Measurements from ENCODE around the gene ZEB2.

Gene ZEB2

DNA sequence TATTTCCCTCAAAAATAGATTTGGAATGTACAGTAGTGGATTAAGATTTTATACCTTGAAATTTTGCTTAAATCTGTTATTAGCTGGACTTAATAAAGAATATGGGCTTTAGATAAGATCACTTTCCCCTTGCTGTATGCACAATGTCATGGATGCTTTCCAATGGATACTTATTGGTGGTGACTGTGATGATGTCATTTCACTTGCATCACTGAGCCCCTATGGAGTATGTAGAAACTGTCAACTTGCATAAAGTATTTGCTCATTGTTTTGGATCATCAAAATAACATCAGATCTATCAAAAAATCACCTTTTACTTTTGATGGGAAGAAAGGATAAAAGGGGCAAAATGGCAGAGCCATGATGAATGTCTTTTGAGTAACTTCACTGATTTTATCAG is 112.7 kb downstream of the ZEB2 start:
- Histone ChIP-seq H3K27ac (ENCODE audit: low read depth, low read length, poor library complexity, severe bottlenecking) (no peak overlapping the region), H2AFZ (ENCODE audit: low read length) (no peak overlapping the region), H3K9ac (ENCODE audit: low read length) (no peak overlapping the region), H3K79me2 (ENCODE audit: insufficient read depth, low read length) (no peaks in the 10 kb centered on the region), H3K27me3 (ENCODE audit: insufficient read depth, low read length) (no peaks in the 10 kb centered on the region), H3K9me3 (ENCODE audit: low read length) (no peaks in the 10 kb centered on the region), H3K9me2 (ENCODE audit: low read depth, low read length) (no peaks in the 10 kb centered on the region), H4K20me1 (ENCODE audit: insufficient read depth, low read length) (no peaks in the 10 kb centered on the region), H3K4me1 (ENCODE audit: insufficient read depth, low read length, severe bottlenecking) (peaks cover 25% of the 10 kb centered on the region), H3K4me2 (ENCODE audit: low read length) (no peak overlapping the region), H3F3A (ENCODE audit: insufficient read depth, low read length) (no peaks in the 10 kb centered on the region), H3K4me3 (ENCODE audit: low read depth, low read length, poor library complexity, severe bottlenecking) (no peak overlapping the region), H3K36me3 (ENCODE audit: insufficient read depth, low read length) (peaks cover 48% of the 10 kb centered on the region)
- TF ChIP-seq, protein P1, sequence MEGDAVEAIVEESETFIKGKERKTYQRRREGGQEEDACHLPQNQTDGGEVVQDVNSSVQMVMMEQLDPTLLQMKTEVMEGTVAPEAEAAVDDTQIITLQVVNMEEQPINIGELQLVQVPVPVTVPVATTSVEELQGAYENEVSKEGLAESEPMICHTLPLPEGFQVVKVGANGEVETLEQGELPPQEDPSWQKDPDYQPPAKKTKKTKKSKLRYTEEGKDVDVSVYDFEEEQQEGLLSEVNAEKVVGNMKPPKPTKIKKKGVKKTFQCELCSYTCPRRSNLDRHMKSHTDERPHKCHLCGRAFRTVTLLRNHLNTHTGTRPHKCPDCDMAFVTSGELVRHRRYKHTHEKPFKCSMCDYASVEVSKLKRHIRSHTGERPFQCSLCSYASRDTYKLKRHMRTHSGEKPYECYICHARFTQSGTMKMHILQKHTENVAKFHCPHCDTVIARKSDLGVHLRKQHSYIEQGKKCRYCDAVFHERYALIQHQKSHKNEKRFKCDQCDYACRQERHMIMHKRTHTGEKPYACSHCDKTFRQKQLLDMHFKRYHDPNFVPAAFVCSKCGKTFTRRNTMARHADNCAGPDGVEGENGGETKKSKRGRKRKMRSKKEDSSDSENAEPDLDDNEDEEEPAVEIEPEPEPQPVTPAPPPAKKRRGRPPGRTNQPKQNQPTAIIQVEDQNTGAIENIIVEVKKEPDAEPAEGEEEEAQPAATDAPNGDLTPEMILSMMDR (IDR thresholded peaks at IDR 0.05; ENCODE audit: low read length), result no peak
- no peak for TF ChIP-seq EZH2 (IDR thresholded peaks at IDR 0.05; ENCODE audit: borderline replicate concordance, low read length)

DNA sequence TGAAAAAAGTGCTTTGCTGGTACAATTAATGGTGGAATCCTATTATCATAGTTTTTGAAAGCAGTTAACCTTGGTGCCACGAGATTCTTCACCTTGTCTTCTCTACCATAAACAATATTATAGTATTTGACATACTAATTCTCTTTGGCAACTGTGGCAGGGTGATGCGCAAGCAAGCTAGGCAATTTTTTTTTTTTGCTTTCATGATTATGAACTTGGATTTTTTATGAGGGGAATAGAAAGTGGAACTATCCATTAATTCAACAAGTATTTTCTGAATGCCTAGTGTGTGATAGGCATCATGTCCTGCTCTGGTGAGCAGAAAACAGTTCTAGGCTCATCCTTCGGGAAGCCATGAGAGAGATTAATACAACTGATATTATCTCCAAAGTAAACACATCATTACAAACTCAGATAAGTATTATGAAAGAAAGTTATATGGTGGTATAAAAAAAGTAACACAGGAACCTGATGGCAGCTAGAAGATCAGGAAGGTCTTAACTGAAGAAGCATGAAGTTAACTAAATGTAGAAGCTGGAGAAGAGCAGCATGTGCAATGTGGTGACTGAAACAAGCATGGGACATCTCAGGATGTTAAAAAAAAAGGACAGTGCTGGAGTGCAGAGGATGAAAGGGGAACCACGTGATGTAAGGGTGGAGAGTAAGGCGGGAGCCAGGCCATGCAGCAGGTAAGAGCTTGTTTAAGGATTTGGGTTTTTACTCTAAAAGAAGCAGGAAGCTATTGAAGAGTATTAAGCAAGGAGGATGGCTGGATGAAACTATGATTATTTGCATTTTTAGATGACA is 113.7 kb downstream of the ZEB2 start:
- H3K27ac ChIP-seq (ENCODE audit: low read depth, low read length, poor library complexity, severe bottlenecking), result no peak overlapping the region

DNA sequence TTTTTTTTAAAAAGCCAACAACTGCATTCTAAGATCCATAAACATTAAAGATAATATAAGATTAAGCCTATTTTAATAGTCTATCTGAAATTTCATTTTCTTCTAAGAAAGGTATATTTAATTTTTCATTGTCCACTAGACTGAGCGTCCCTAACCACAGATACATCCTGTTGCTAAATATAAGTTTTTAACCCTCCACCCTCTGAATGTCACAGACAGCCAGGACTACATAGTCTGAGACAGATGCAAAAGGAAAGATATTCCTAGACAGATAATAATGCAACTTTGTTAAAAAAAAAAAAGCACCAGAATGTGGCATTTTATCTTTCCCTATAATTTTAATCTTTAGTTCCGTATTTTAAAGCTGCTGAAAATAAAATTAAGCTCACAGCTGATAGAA is 114.6 kb downstream of the ZEB2 start:
- Histone ChIP-seq H3K36me3 (ENCODE audit: insufficient read depth, low read length) (peaks cover 62% of the 10 kb centered on the region), H3K4me1 (ENCODE audit: insufficient read depth, low read length, severe bottlenecking) (peaks cover 43% of the 10 kb centered on the region), H4K20me1 (ENCODE audit: insufficient read depth, low read length) (no peaks in the 10 kb centered on the region), H3K9me3 (ENCODE audit: low read length) (no peaks in the 10 kb centered on the region), H3K4me3 (ENCODE audit: low read depth, low read length, poor library complexity, severe bottlenecking) (no peak overlapping the region), H3F3A (ENCODE audit: insufficient read depth, low read length) (no peaks in the 10 kb centered on the region), H3K9me2 (ENCODE audit: low read depth, low read length) (no peaks in the 10 kb centered on the region), H3K79me2 (ENCODE audit: insufficient read depth, low read length) (no peaks in the 10 kb centered on the region), H3K4me2 (ENCODE audit: low read length) (no peak overlapping the region), H3K9ac (ENCODE audit: low read length) (no peak overlapping the region), H3K27me3 (ENCODE audit: insufficient read depth, low read length) (no peaks in the 10 kb centered on the region), H3K27ac (ENCODE audit: low read depth, low read length, poor library complexity, severe bottlenecking) (no peak overlapping the region), H2AFZ (ENCODE audit: low read length) (no peak overlapping the region)
- TF ChIP-seq, protein P1 (IDR thresholded peaks at IDR 0.05; ENCODE audit: low read length), result no peak
- no peak for TF ChIP-seq EZH2 (IDR thresholded peaks at IDR 0.05; ENCODE audit: borderline replicate concordance, low read length)

More for the DNA sequence above, 113.7 kb downstream of the ZEB2 start:
- no peak for TF ChIP-seq EZH2 (IDR thresholded peaks at IDR 0.05; ENCODE audit: borderline replicate concordance, low read length)
- TF ChIP-seq, protein P1 (IDR thresholded peaks at IDR 0.05; ENCODE audit: low read length), result no peak
- Histone ChIP-seq H3K79me2 (ENCODE audit: insufficient read depth, low read length) (no peaks in the 10 kb centered on the region), H3K36me3 (ENCODE audit: insufficient read depth, low read length) (peaks cover 55% of the 10 kb centered on the region), H3F3A (ENCODE audit: insufficient read depth, low read length) (no peaks in the 10 kb centered on the region), H3K9me2 (ENCODE audit: low read depth, low read length) (no peaks in the 10 kb centered on the region), H3K9me3 (ENCODE audit: low read length) (no peaks in the 10 kb centered on the region), H3K27me3 (ENCODE audit: insufficient read depth, low read length) (no peaks in the 10 kb centered on the region), H3K4me2 (ENCODE audit: low read length) (no peak overlapping the region), H3K9ac (ENCODE audit: low read length) (no peak overlapping the region), H3K4me3 (ENCODE audit: low read depth, low read length, poor library complexity, severe bottlenecking) (no peak overlapping the region), H3K4me1 (ENCODE audit: insufficient read depth, low read length, severe bottlenecking) (peaks cover 35% of the 10 kb centered on the region), H4K20me1 (ENCODE audit: insufficient read depth, low read length) (no peaks in the 10 kb centered on the region), H2AFZ (ENCODE audit: low read length) (no peak overlapping the region)
